Naive B cell (primary cell): ENCODE measurements around the gene DENND1B. TPM values are rescaled to one million over a fixed set of nuclear protein-coding genes. Genes with fewer than 3 reads are reported as not detected.
A peak's percentile ranks its signal among the peaks of the same experiment; 100 is the strongest.

Experiments used
- ATAC-seq, 2 donors: fragments of 150-1000 bp; cut with Tn5 transposase; 2 replicates each; pipeline ENCODE4 v1.10.0; 2021; ENCODE audit warnings: low read depth in 2 of 2, mild to moderate bottlenecking in 2 of 2, moderate library complexity in 2 of 2
- DNase-seq: peaks from one replicate; pipeline ENCODE4 v3.0.0; 2022
- H3K27ac Mint-ChIP-seq, 6 donors: one replicate each; pipeline ENCODE4 v1.8.0; 2020 to 2022; ENCODE audit warnings: mild to moderate bottlenecking in 6 of 6, mixed read lengths in 6 of 6, moderate library complexity in 5 of 6, inconsistent platforms in 2 of 6
- H3K27me3 Mint-ChIP-seq, 3 donors: one replicate each; pipeline ENCODE4 v1.8.0; 2021 to 2022; ENCODE audit warnings: mixed read lengths in 3 of 3, mild to moderate bottlenecking in 1 of 3
- H3K36me3 Mint-ChIP-seq, 2 donors: one replicate each; pipeline ENCODE4 v1.8.0; 2020 to 2022; ENCODE audit warnings: mixed read lengths in 2 of 2, inconsistent platforms in 1 of 2, mild to moderate bottlenecking in 1 of 2
- H3K4me1 Mint-ChIP-seq, 3 donors: one replicate each; pipeline ENCODE4 v1.8.0; 2020 to 2022; ENCODE audit warnings: mixed read lengths in 3 of 3, inconsistent platforms in 1 of 3, mild to moderate bottlenecking in 1 of 3, moderate library complexity in 1 of 3
- H3K4me3 Mint-ChIP-seq, 8 donors: one replicate each; pipeline ENCODE4 v1.8.0; 2020 to 2022; ENCODE audit warnings: mild to moderate bottlenecking in 8 of 8, mixed read lengths in 8 of 8, moderate library complexity in 8 of 8, inconsistent platforms in 2 of 8
- H3K9me3 Mint-ChIP-seq, 7 donors: one replicate each; pipeline ENCODE4 v1.8.0; 2020 to 2022; ENCODE audit warnings: mixed read lengths in 7 of 7, mild to moderate bottlenecking in 5 of 7, inconsistent platforms in 2 of 7, moderate library complexity in 1 of 7
- polyA plus RNA-seq, 6 donors: library from polyadenylated mRNA; unstranded; fragments of 300-500 nt; fragmentation: Illumina TruSeq; gene quantifications; one replicate each; pipeline ENCODE4 v1.2.3, GENCODE V29; 2021; ENCODE audit warnings: low read depth in 6 of 6

The DENND1B gene
- polyA plus RNA-seq, 6 donors from 2014 or later = 3.3 to 6.2 (median 5.4) TPM

DNA sequence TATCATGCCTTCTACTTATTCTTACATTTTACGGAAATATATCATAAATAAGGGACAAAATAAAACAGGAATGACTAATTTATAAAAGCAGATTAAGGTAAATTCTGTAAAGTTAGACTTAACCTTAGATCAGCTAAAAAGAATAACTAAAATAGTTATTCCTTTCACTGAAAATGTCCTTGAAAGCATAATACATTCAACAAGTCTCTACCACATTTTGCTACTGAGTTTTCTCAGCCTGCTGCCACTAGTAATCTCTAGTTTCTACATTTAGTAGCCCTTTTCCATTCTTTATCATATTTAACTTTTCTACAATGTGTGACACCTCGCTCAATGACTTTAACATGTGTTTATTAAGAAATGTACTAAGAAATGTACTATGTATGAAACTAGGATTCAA lies 89.0 kb downstream of the DENND1B start:
- H3K27me3 Mint-ChIP-seq = no peaks in the 10 kb centered on the region
- no peak for ATAC-seq
- H3K36me3 Mint-ChIP-seq = peaks cover 16 to 18% of the 10 kb centered on the region in 2 donors
- peaks cover 0 to 19% (median 12%) of the 10 kb centered on the region in 7 donors for H3K9me3 Mint-ChIP-seq
- no peak overlapping the region for H3K4me3 Mint-ChIP-seq
- DNase-seq = no peak
- no peak overlapping the region for H3K27ac Mint-ChIP-seq
- H3K4me1 Mint-ChIP-seq = peaks cover under 1 to 8% (median 3%) of the 10 kb centered on the region in 3 donors

DNA sequence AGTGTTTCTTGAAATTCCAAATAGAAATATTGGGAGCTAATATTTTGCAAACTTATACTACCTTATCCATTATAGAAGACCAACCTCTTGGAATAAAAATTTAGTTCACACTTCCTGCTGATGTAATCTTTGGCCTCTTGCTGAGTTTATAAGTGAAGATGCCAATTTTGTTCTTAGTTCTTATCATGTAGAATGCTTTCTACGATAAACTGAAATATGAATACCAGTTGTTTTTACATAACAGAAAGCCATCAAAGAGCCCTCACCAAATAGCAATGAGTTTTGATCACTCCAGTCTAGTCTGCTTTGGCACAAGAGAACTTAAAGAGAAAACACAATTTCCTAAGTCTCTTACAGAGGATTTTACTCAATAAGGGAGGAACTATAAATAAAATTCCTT lies 89.5 kb downstream of the DENND1B start:
- Mint-ChIP-seq H3K4me1 (peaks cover 0 to 8% (median 3%) of the 10 kb centered on the region in 3 donors), H3K9me3 (peaks cover 0 to 19% (median 12%) of the 10 kb centered on the region in 7 donors), H3K36me3 (peaks cover 15 to 16% of the 10 kb centered on the region in 2 donors), H3K4me3 (no peak overlapping the region), H3K27me3 (no peaks in the 10 kb centered on the region), H3K27ac (no peak overlapping the region)
- no peak for DNase-seq
- no peak for ATAC-seq

DNA sequence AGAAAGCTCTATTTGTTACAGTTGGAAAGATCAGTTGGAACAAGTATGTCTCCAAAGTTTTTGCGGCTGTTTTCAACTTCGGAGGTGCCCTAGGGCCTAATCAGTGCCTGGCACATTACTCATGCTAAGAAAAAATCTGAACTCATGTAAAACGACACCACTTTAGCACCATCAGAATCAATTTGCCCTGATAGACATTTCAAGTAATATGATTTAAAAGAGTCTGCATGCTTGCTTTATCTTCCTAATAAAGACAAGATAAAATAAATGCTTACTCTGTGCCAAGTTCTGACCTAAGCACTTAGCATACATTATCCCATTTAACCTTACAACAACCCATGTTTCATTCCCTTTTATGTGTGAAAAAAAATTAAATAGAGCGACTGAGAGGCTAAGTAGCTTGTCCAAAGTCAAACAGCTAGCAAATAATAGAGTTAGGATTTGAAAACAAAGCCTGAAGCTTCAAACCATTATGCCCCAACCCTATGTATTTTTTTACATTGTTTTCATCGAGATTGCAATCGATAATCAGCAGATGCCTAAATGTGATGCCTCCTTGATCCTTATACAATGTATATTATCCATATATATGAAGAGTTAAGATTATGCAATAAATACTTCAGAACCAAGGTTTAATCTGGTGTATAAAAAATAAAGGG lies 91.3 kb downstream of the DENND1B start:
- ATAC-seq (no peak), DNase-seq (no peak)
- H3K27me3 Mint-ChIP-seq = no peaks in the 10 kb centered on the region
- peaks cover 0 to 6% (median 3%) of the 10 kb centered on the region in 3 donors for H3K4me1 Mint-ChIP-seq
- no peak overlapping the region for H3K4me3 Mint-ChIP-seq
- peaks cover 0 to 15% (median 12%) of the 10 kb centered on the region in 7 donors for H3K9me3 Mint-ChIP-seq
- peaks cover 11 to 12% of the 10 kb centered on the region in 2 donors for H3K36me3 Mint-ChIP-seq
- no peak overlapping the region for H3K27ac Mint-ChIP-seq

DNA sequence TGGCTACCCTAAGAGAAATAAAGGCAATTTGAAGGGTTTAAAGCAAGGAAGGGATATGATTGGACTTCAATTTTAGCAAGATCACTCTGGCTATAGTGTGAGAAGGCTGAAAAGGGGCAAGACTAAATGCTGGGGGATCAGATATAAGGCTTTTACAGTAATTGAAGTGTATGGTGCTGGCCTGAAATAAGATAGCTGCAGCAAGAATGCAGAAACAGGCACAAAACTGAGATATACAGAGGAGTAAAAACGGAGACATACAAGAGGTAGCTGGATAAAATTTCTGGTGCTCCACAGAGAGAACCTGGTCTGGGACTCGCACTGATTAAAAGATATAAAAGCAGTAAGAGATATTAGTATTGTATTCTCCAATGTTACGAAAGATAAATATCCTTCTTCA lies 92.0 kb downstream of the DENND1B start:
- H3K9me3 Mint-ChIP-seq = peaks cover 0 to 7% (median 6%) of the 10 kb centered on the region in 7 donors
- H3K4me3 Mint-ChIP-seq = no peak overlapping the region
- DNase-seq (no peak), ATAC-seq (no peak)
- peaks cover 4% of the 10 kb centered on the region in 2 donors for H3K36me3 Mint-ChIP-seq
- H3K27ac Mint-ChIP-seq = no peak overlapping the region
- H3K4me1 Mint-ChIP-seq = peaks cover 0 to 4% (median 3%) of the 10 kb centered on the region in 3 donors
- H3K27me3 Mint-ChIP-seq = no peaks in the 10 kb centered on the region

DNA sequence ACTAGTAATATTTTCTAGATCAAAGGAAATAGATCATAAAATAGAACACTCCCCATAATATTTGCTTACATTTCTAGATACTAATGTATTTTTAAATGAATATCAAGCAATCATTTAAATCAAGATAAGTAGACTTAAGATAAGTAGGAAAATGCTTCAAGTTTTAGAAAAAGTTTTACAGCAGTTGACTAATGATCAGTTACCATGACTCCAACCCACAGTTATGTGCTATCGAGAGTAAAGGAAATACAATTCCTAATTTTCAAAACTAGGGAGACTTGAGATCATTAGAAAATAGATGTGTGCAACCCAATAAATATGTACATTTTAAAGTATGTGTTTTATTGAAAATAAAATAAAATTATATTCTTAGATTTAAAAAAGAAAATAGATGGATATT lies 95.0 kb downstream of the DENND1B start:
- DNase-seq (no peak), ATAC-seq (no peak)
- H3K4me3 Mint-ChIP-seq = no peak overlapping the region
- no peaks in the 10 kb centered on the region for H3K36me3 Mint-ChIP-seq
- peaks cover 9 to 12% (median 10%) of the 10 kb centered on the region in 3 donors for H3K4me1 Mint-ChIP-seq
- no peaks in the 10 kb centered on the region for H3K27me3 Mint-ChIP-seq
- no peak overlapping the region for H3K27ac Mint-ChIP-seq
- H3K9me3 Mint-ChIP-seq = no peaks in the 10 kb centered on the region

DNA sequence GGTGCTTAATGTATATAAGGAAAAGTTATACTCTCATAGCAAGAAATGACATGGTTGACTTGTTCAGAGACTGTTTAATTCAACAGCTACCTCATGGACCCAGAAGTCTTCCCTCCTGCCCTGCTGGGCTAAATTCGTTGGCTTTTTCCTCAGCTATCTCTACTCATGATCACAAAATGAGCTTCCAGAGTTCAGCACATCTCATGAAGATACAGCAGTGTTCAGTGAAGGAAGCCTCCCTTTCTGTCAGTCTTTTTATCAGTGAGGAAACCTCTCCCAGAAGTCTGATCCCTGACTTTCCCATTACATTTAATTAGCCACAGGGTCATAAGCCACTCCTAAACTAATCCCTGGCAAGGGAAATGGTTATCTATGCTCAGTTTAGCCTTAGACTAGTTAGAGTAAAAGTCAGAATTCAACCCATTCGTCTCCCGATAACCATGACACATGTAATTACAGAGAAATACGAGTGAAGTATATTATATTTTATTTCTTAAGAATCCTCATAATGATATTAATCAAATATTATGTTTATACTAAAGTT lies 97.5 kb downstream of the DENND1B start:
- peaks cover 9 to 12% (median 10%) of the 10 kb centered on the region in 3 donors for H3K4me1 Mint-ChIP-seq
- no peaks in the 10 kb centered on the region for H3K9me3 Mint-ChIP-seq
- no peaks in the 10 kb centered on the region for H3K27me3 Mint-ChIP-seq
- DNase-seq (no peak), ATAC-seq (no peak)
- no peak overlapping the region for H3K27ac Mint-ChIP-seq
- H3K36me3 Mint-ChIP-seq = no peaks in the 10 kb centered on the region
- no peak overlapping the region for H3K4me3 Mint-ChIP-seq

DNA sequence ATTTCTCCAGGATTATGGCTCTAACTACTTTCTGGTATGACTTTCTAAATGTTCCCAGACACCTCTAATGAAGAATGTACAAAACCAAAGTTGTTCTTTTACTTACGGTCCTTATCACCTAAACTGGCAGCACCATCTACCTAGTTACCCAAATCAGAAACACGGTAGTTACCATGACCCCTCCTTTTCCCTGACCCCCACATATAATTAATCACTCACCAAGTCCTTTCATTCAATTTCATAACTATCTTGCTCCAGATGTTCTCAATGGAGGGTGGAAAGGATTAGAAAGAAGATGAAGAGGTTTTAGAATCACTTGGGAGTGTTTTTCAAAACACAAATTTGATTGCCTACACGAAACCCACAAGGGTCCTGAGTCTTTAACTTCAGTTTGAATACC lies 98.0 kb downstream of the DENND1B start:
- peak overlapping the region in 1 of 6 donors; percentile 6 for H3K27ac Mint-ChIP-seq
- H3K4me3 Mint-ChIP-seq = no peak overlapping the region
- no peaks in the 10 kb centered on the region for H3K27me3 Mint-ChIP-seq
- no peak for DNase-seq
- H3K4me1 Mint-ChIP-seq = peaks cover 7 to 12% (median 9%) of the 10 kb centered on the region in 3 donors
- H3K9me3 Mint-ChIP-seq = no peaks in the 10 kb centered on the region
- ATAC-seq = no peak
- no peaks in the 10 kb centered on the region for H3K36me3 Mint-ChIP-seq

DNA sequence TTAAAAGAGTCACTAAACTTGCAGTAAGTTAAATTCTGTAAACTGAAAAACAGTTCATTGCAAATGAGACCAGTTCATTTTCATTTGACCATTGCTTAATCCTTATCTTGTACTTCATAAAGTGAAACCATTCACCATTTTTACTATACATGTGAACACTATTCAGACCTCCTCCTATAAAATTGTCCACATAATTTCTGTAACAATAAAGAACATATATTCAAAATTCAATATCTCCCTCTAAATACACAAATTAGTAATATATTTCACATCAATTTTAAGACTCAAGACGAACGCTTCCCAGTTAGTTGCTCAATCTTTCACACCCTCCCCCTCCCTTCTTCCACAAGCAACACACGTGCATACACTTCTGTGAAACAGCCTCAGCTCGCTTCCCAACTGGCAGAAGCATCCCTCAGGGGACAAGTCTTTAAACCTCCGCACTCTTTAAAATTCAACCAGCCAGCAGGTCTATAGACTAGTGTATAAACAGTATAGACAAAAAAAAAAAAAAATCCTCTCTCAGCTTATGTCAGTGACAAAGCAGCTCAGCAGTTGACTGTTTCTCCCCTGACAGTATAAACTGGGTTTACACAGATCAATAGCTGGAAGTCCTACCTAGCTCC lies 99.6 kb downstream of the DENND1B start:
- Mint-ChIP-seq H3K27me3 (no peaks in the 10 kb centered on the region), H3K27ac (peak overlapping the region in 1 of 6 donors; percentile 26), H3K4me1 (peaks cover 7 to 9% (median 8%) of the 10 kb centered on the region in 3 donors), H3K36me3 (no peaks in the 10 kb centered on the region), H3K4me3 (peak overlapping the region in 7 of 8 donors; percentile 2 to 63 (median 42)), H3K9me3 (no peaks in the 10 kb centered on the region)
- ATAC-seq = no peak
- DNase-seq = no peak

DNA sequence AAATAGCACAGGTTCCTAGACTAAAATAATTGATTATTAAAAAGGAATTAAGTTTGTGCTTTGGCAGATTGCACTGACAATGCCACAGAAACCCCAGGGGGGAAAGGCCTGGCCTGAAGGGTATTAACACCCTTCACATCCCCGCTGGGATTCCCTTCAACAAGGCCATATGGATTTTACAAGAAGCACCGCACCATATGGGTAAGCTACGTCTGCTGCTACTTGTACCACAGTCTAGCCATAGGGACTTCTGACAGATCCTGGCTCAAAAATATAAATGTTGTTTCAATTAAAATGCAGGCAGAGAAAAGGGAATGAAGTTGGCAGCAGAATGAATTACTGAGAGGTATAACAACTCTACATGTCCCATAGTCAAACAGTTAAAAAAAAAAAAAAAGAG lies 101.0 kb downstream of the DENND1B start:
- Mint-ChIP-seq H3K27ac (no peak overlapping the region), H3K4me1 (peaks cover 7 to 9% (median 8%) of the 10 kb centered on the region in 3 donors), H3K27me3 (no peaks in the 10 kb centered on the region), H3K36me3 (no peaks in the 10 kb centered on the region), H3K9me3 (no peaks in the 10 kb centered on the region), H3K4me3 (no peak overlapping the region)
- no peak for DNase-seq
- ATAC-seq = no peak

DNA sequence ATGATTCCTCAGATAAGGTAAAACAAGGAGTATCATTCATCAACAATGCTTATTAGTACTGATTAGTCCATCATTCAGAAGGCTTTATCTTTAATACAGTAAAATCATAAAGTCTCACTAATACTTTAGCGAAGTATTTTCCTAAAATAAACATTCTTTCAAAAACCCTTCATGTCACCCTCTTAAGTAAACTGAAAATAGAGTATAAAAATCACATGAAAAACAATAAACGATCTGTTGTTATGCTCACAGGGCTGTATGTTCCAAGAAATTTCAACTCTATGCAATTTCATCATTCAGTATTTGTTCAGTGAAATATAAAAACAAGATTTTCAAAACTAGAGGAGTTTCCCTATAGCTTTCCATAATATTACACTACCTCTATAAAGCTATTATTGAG lies 102.0 kb downstream of the DENND1B start:
- Mint-ChIP-seq H3K27me3 (no peaks in the 10 kb centered on the region), H3K27ac (no peak overlapping the region), H3K36me3 (no peaks in the 10 kb centered on the region), H3K4me1 (peaks cover 7 to 9% (median 8%) of the 10 kb centered on the region in 3 donors), H3K4me3 (no peak overlapping the region), H3K9me3 (no peaks in the 10 kb centered on the region)
- DNase-seq (no peak), ATAC-seq (no peak)

DNA sequence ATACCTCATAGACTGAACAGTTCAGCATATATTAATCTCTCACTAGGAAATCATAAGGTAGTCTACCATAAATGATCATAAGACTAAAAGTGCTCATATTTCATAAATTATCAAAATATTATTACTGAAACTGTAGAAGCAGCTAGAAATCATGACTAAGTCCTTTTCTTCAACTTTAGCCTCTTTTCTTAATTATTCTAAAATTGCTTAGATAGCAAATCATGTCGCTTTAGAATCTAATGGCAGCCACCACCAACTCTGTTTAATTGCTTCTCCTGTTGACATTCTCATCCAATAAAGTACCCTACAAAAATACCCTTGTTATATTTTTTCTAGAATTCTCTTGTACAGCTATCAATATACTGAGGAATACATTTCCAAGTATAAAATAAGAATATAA lies 102.9 kb downstream of the DENND1B start:
- H3K4me3 Mint-ChIP-seq = no peak overlapping the region
- H3K9me3 Mint-ChIP-seq = no peaks in the 10 kb centered on the region
- ATAC-seq (no peak), DNase-seq (no peak)
- no peak overlapping the region for H3K27ac Mint-ChIP-seq
- peaks cover 7 to 9% (median 8%) of the 10 kb centered on the region in 3 donors for H3K4me1 Mint-ChIP-seq
- no peaks in the 10 kb centered on the region for H3K27me3 Mint-ChIP-seq
- no peaks in the 10 kb centered on the region for H3K36me3 Mint-ChIP-seq

DNA sequence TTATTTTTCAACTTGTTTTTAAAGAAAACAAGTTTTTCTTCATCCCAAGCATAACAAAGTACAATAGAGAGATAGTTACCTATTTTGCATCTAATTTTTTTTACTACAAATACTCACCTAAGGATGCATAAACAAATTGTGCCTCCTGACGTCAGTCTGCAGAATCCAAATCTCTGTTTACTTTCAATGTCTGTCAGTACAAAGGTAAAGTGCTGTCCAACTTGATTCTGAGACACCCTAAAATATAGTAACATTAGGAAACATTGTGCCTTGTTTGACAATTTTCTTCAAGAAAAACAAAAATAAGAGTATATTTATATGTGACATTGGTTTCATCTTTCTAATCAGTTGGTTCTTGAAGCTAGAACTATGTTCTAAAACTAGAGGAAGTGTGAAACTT lies 103.4 kb downstream of the DENND1B start:
- no peaks in the 10 kb centered on the region for H3K36me3 Mint-ChIP-seq
- peaks cover 3 to 9% (median 8%) of the 10 kb centered on the region in 3 donors for H3K4me1 Mint-ChIP-seq
- ATAC-seq = no peak
- no peaks in the 10 kb centered on the region for H3K27me3 Mint-ChIP-seq
- no peak for DNase-seq
- H3K9me3 Mint-ChIP-seq = no peaks in the 10 kb centered on the region
- no peak overlapping the region for H3K27ac Mint-ChIP-seq
- H3K4me3 Mint-ChIP-seq = no peak overlapping the region

DNA sequence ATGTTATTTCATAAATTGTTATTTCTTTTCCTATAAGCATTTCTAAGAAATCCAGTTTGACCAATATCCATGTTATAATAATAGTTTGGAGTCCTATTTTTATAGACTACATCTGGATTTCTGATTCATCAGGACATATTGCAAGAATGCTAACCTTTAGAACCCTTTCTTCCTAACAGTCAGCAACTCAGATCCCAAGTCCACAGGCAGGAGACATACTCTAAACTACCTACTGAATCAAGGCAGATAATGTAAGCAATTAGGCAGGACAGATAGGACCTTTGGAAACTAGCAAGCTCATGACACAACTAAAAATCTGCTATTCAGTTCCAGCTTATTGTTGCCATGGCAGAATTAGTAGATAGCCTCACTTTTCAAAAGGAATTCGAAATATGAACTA lies 104.1 kb downstream of the DENND1B start:
- no peak for DNase-seq
- H3K4me1 Mint-ChIP-seq = peaks cover 3 to 6% (median 6%) of the 10 kb centered on the region in 3 donors
- H3K9me3 Mint-ChIP-seq = no peaks in the 10 kb centered on the region
- H3K27ac Mint-ChIP-seq = no peak overlapping the region
- no peaks in the 10 kb centered on the region for H3K27me3 Mint-ChIP-seq
- no peaks in the 10 kb centered on the region for H3K36me3 Mint-ChIP-seq
- H3K4me3 Mint-ChIP-seq = no peak overlapping the region
- ATAC-seq = no peak

DNA sequence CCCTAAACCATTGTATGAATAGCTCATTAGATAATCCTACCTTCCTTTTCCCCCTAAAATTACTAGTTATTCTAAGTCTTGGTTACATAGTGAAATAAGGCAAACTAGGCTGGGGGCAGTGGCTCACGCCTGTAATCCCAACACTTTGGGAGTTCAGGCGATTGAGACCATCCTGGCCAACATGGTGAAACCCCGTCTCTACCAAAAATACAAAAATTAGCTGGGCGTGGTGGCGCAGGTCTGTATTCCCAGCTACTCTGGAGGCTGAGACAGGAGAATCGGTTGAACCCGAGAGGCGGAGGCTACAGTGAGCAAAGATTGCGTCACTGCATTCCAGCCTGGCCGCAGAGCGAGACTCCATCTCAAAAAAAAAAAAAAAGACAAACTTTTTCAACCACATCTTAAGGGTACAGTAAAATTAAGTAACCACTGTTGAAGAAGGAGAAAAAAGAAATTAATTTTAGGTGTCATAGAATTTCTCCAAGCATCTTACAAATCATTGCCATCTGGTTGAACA lies 108.5 kb downstream of the DENND1B start:
- no peak overlapping the region for H3K27ac Mint-ChIP-seq
- no peak for ATAC-seq
- no peaks in the 10 kb centered on the region for H3K9me3 Mint-ChIP-seq
- H3K4me3 Mint-ChIP-seq = no peak overlapping the region
- no peaks in the 10 kb centered on the region for H3K4me1 Mint-ChIP-seq
- no peaks in the 10 kb centered on the region for H3K36me3 Mint-ChIP-seq
- H3K27me3 Mint-ChIP-seq = no peaks in the 10 kb centered on the region
- DNase-seq = no peak
